ENCODE data around the gene SMIM36. TPM values are rescaled to one million over a fixed set of nuclear protein-coding genes. Genes with fewer than 3 reads are reported as not detected.
"Not testable (repeated sequence)": the region's sequence is repeated elsewhere in the genome, so short reads cannot be mapped to it uniquely, and the experiment has no call there.

Gene SMIM36
- total RNA-seq, 1 donor from 2014 or later = not detected

DNA sequence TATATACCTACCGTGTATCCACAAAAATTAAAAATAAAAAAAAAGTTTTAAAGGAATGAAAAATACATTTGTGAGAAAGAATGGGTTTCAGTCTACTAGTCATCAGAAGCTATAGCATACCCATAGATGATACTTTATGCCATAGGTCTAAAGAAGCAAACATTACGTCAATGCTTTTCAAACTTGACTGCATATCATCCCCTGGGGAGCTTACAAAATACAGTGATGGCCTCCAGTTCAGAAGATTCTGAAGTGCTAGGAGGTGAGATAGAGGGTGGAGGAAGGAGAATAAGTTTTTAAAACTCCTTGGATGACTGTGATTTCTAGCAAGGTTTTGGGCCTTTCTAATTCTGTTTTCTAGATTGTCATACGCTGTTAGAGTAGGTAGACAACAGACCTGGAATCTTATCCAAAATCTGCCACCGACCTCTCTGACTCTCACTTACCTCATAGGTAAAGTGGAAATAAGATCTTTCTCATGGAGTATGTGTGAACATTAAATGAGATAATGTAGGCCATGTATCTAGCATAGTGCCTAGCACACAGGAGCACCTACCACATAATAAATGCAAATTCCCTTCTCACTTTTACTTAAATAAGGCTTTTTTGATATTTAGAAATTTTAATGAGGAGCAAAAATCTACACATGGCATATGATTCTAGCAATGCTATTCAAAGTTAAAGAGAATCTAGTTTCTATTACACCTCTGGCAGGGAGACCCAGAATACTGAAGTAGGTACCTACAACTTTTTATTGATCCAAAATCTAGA lies 102.0 kb downstream of the SMIM36 start:
- DNase-seq (ENCODE audit: low spot score in 2 of 2) = no peak
- TF ChIP-seq, protein P1, sequence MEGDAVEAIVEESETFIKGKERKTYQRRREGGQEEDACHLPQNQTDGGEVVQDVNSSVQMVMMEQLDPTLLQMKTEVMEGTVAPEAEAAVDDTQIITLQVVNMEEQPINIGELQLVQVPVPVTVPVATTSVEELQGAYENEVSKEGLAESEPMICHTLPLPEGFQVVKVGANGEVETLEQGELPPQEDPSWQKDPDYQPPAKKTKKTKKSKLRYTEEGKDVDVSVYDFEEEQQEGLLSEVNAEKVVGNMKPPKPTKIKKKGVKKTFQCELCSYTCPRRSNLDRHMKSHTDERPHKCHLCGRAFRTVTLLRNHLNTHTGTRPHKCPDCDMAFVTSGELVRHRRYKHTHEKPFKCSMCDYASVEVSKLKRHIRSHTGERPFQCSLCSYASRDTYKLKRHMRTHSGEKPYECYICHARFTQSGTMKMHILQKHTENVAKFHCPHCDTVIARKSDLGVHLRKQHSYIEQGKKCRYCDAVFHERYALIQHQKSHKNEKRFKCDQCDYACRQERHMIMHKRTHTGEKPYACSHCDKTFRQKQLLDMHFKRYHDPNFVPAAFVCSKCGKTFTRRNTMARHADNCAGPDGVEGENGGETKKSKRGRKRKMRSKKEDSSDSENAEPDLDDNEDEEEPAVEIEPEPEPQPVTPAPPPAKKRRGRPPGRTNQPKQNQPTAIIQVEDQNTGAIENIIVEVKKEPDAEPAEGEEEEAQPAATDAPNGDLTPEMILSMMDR (IDR thresholded peaks at IDR 0.05) = no peak
- Histone ChIP-seq H3K4me3 (no peak overlapping the region), H3K27me3 (no peaks in the 10 kb centered on the region), H3K9me3 (no peaks in the 10 kb centered on the region), H3K36me3 (peaks cover 31 to 37% of the 10 kb centered on the region in 2 donors), H3K27ac (no peak overlapping the region), H3K4me1 (no peaks in the 10 kb centered on the region)
- intact Hi-C loops (cut with DNase I) = no loop called here

DNA sequence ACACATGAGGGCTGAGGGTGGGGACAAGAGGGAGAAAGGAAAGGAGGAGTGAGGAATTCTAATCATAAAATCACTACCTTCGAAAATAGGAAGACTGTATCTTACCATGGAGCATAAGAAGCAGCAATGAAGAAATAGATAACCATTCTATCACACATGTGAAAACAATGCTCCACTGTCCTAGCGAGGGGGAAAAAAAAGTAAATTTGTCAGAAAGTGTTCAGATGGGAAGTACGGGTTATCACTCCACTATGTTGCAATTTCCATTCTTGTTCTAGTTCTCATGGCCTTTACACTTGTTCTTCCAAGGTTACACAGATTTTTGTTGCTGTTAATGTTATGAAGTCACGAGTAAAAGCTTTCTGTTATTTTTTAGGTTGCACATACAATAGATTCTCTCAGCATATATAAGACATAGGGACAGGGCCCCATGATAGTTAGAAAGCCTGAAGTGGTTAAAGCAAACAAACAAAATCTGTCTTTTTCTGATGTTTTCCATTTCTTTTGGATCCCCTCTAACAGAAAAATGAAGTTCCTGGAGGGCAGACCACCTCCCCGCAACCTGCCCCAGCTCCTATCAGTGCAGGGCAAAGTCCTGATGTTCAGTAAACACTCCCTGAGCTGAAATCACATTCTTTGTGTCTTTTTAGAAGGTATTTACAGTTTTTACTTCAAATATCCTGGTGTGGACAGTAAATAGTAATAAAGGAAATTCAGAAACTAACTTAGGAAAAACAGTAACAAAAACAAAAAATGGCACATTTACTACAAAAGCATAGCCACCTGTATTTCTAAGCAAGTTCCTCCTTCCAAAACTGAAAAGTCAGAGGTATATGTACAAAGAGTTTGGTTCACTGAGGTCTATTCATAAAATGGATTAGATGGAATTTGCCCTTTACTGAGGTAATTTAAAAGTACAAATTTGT lies 103.3 kb downstream of the SMIM36 start:
- H3K9me3 ChIP-seq = no peaks in the 10 kb centered on the region
- DNase-seq (ENCODE audit: low spot score in 2 of 2) = no peak
- no peak overlapping the region for H3K27ac ChIP-seq
- TF ChIP-seq, protein P1 (IDR thresholded peaks at IDR 0.05) = no peak
- H3K36me3 ChIP-seq = peaks cover 33 to 37% of the 10 kb centered on the region in 2 donors
- no peak overlapping the region for H3K4me3 ChIP-seq
- intact Hi-C loops (cut with DNase I) = no loop called here
- no peaks in the 10 kb centered on the region for H3K4me1 ChIP-seq
- no peaks in the 10 kb centered on the region for H3K27me3 ChIP-seq

DNA sequence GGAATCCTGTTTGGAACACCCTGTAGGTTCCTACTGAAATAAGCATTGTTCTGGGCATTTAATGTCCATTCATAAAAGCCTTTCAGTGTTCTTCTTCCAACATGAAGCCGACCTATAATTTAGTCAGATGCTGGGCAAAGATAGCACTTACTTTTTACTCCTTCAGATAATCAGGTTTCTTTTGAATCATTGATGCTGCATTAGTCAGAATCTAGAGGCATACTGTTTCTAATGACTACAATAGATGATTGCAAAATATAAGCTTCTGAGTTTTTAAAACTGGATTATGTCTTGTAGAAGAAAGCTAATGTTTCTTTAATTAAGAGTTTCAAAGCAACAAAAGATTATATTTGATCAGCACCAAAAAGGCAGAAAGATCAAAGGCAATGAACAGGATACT lies 105.7 kb downstream of the SMIM36 start:
- intact Hi-C loops (cut with DNase I) = no loop called here
- Histone ChIP-seq H3K4me1 (no peaks in the 10 kb centered on the region), H3K27me3 (no peaks in the 10 kb centered on the region), H3K27ac (no peak overlapping the region), H3K4me3 (no peak overlapping the region), H3K9me3 (no peaks in the 10 kb centered on the region), H3K36me3 (peaks cover 24 to 34% of the 10 kb centered on the region in 2 donors)
- no peak for DNase-seq (ENCODE audit: low spot score in 2 of 2)
- TF ChIP-seq, protein P1 (IDR thresholded peaks at IDR 0.05) = no peak

DNA sequence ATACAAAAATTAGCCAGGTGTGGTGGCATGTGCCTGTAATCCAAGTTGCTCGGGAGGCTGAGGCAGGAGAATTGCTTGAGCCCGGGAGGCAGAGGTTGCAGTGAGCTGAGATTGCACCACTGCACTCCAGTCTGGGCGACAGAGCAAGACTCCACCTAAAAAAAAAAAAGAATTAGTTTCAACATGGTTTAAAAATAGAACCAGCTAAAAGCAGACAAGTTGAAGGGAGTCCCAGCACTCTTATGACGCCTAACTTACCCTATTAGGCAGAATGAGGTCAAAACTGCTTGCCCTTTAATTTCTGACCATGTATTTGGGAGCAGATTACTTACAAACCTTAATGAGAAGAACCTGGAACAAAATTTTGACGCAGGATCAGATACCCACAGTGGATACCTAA lies 107.1 kb downstream of the SMIM36 start:
- H3K4me3 ChIP-seq; DNase-seq (ENCODE audit: low spot score in 2 of 2); H3K9me3 ChIP-seq; intact Hi-C loops (cut with DNase I); H3K4me1 ChIP-seq; H3K27ac ChIP-seq; H3K27me3 ChIP-seq: not testable (repeated sequence)
- peaks cover 18 to 26% of the 10 kb centered on the region in 2 donors for H3K36me3 ChIP-seq

DNA sequence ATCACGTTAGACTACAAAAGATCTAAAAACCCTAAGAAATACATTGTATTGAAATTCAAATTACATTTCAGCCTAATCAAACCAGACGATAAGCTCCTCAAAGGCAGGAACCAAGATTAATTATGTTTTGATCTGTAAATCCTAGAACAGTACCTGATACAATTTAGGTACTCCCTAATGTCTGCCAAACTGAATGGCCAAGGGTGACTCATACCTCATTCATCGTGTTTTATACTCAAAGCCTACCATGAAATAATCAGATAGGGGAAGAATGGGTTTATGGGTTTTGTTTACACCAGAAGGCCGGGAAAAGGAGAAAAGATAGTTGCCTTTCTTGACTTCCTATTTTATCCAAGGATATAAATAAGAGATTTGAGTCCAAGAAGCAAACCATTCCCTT lies 108.9 kb downstream of the SMIM36 start:
- intact Hi-C loops (cut with DNase I) = no loop called here
- DNase-seq (ENCODE audit: low spot score in 2 of 2) = no peak
- TF ChIP-seq, protein P1 (IDR thresholded peaks at IDR 0.05) = no peak
- Histone ChIP-seq H3K9me3 (no peaks in the 10 kb centered on the region), H3K27ac (no peak overlapping the region), H3K4me1 (no peaks in the 10 kb centered on the region), H3K36me3 (peaks cover 17 to 18% of the 10 kb centered on the region in 2 donors), H3K4me3 (no peak overlapping the region), H3K27me3 (no peaks in the 10 kb centered on the region)

Other genes with a start within 250 kb of the SMIM36 start
- gene HLF, start 246.5 kb downstream of the SMIM36 start, total RNA-seq = 11.3 TPM
- 22.9 TPM for gene MMD, start 89.6 kb downstream of the SMIM36 start, total RNA-seq
- 1.7 TPM for gene TMEM100, start 211.4 kb upstream of the SMIM36 start, total RNA-seq
- gene PCTP, start 239.6 kb upstream of the SMIM36 start, total RNA-seq = 17.8 TPM

Data from ascending aorta (tissue), 2 donors.